Neural cell (in vitro differentiated cells): ENCODE measurements around the gene MCUR1. TPM values are rescaled to one million over a fixed set of nuclear protein-coding genes. Genes with fewer than 3 reads are reported as not detected.
"Not testable (repeated sequence)": the region's sequence is repeated elsewhere in the genome, so short reads cannot be mapped to it uniquely, and the experiment has no call there.

Source experiments
- H2AFZ ChIP-seq: fragments of 200-600, 300-800 bp; sonication (generic), shearing (Covaris generic); 2 replicates; pipeline ENCODE4 v1.6.0; 2014; ENCODE audit warnings: low read depth, mild to moderate bottlenecking, antibody characterized with exemption, low read length, moderate library complexity
- H3F3A ChIP-seq: fragments of 200-600 bp; shearing (Covaris generic); 2 replicates; pipeline ENCODE4 v1.6.1; 2016; ENCODE audit warnings: mild to moderate bottlenecking, moderate library complexity, mixed read lengths, antibody characterized with exemption, low read length; ENCODE audit not compliant: insufficient read depth, poor library complexity, severe bottlenecking
- H3K27ac ChIP-seq: fragments of 200-600, 300-800 bp; sonication (generic), shearing (Covaris generic); 2 replicates; pipeline ENCODE4 v1.5.1; 2014; ENCODE audit warnings: mild to moderate bottlenecking, low read length, moderate library complexity
- H3K27me3 ChIP-seq: fragments of 300-800, 200-600 bp; sonication (generic), shearing (Covaris generic); 2 replicates; pipeline ENCODE4 v1.6.0; 2014; ENCODE audit warnings: mild to moderate bottlenecking, low read depth, low read length, moderate library complexity; ENCODE audit not compliant: insufficient read depth
- H3K36me3 ChIP-seq: fragments of 300-800, 200-600 bp; sonication (generic), shearing (Covaris generic); 2 replicates; pipeline ENCODE4 v1.5.1; 2014; ENCODE audit warnings: mild to moderate bottlenecking, antibody characterized with exemption, low read length, moderate library complexity; ENCODE audit not compliant: insufficient read depth
- H3K4me2 ChIP-seq: fragments of 300-800, 200-600 bp; sonication (generic), shearing (Covaris generic); 2 replicates; pipeline ENCODE4 v1.6.0; 2014; ENCODE audit warnings: mild to moderate bottlenecking, low read length
- H3K4me3 ChIP-seq: fragments of 300-800, 200-600 bp; sonication (generic), shearing (Covaris generic); 2 replicates; pipeline ENCODE4 v1.5.1; 2014; ENCODE audit warnings: mild to moderate bottlenecking, low read length, moderate library complexity
- H3K79me2 ChIP-seq: fragments of 200-600 bp; shearing (Covaris generic); replicated peaks from 2 replicates; pipeline ENCODE4 v1.6.0; 2014; ENCODE audit warnings: mild to moderate bottlenecking, low read length, moderate library complexity; ENCODE audit not compliant: insufficient read depth
- H3K9ac ChIP-seq: fragments of 300-800, 200-600 bp; sonication (generic), shearing (Covaris generic); 2 replicates; pipeline ENCODE4 v1.6.1; 2016; ENCODE audit warnings: mild to moderate bottlenecking, low read length, mixed read lengths
- H3K9me2 ChIP-seq: fragments of 200-600 bp; shearing (Covaris generic); 2 replicates; pipeline ENCODE4 v1.6.1; 2016; ENCODE audit warnings: mild to moderate bottlenecking, low read length, mixed read lengths; ENCODE audit not compliant: insufficient read depth
- H3K9me3 ChIP-seq: fragments of 200-600, 300-800 bp; sonication (generic), shearing (Covaris generic); 2 replicates; pipeline ENCODE4 v1.6.1; 2016; ENCODE audit warnings: mild to moderate bottlenecking, mixed run types, low read length, moderate library complexity, mixed read lengths
- H4K20me1 ChIP-seq: fragments of 200-600 bp; shearing (Covaris generic); 2 replicates; pipeline ENCODE4 v1.6.1; 2016; ENCODE audit warnings: mild to moderate bottlenecking, mixed run types; ENCODE audit not compliant: insufficient read depth
- CTCF ChIP-seq: fragments of 450-650 bp; IDR thresholded peaks from 2 replicates; pipeline ENCODE4 v1.5.1; 2014; ENCODE audit warnings: antibody characterized with exemption, mild to moderate bottlenecking, moderate library complexity; ENCODE audit not compliant: poor library complexity, severe bottlenecking
- EP300 ChIP-seq: fragments of 450-650 bp; conservative IDR thresholded peaks from 2 replicates; pipeline ENCODE4 v1.6.1; 2014; ENCODE audit warnings: antibody characterized with exemption, mild to moderate bottlenecking, moderate library complexity; ENCODE audit not compliant: poor library complexity, severe bottlenecking
- EZH2 ChIP-seq: fragments of 200-600, 300-800 bp; shearing (Covaris generic), sonication (generic); IDR thresholded peaks from 2 replicates; pipeline ENCODE4 v1.6.1; 2014; ENCODE audit warnings: antibody characterized with exemption, low read length, borderline replicate concordance, mild to moderate bottlenecking; ENCODE audit not compliant: insufficient read depth, poor library complexity, severe bottlenecking
- MXI1 ChIP-seq: fragments of 450-650 bp; conservative IDR thresholded peaks from 2 replicates; pipeline ENCODE4 v1.6.1; 2014; ENCODE audit warnings: antibody characterized with exemption, mild to moderate bottlenecking; ENCODE audit not compliant: poor library complexity, severe bottlenecking
- POLR2AphosphoS5 ChIP-seq: IDR thresholded peaks from 2 replicates; pipeline ENCODE4 v1.6.1; 2012
- RAD21 ChIP-seq: fragments of 450-650 bp; conservative IDR thresholded peaks from 2 replicates; pipeline ENCODE4 v1.6.1; 2014; ENCODE audit warnings: antibody characterized with exemption, mild to moderate bottlenecking, moderate library complexity
- REST ChIP-seq: IDR thresholded peaks from 2 replicates; pipeline ENCODE4 v1.6.1; 2012; ENCODE audit warnings: borderline replicate concordance
- SMC3 ChIP-seq: fragments of 450-650 bp; conservative IDR thresholded peaks from 2 replicates; pipeline ENCODE4 v1.6.1; 2014; ENCODE audit warnings: antibody characterized with exemption, mild to moderate bottlenecking, moderate library complexity; ENCODE audit not compliant: poor library complexity
- TAF1 ChIP-seq: IDR thresholded peaks from 2 replicates; pipeline ENCODE4 v1.6.1; 2012; ENCODE audit warnings: low read depth
- polyA plus RNA-seq: library from polyadenylated mRNA; depleted of rRNA; stranded (reverse); fragments of >200 nt; gene quantifications from 2 replicates; pipeline ENCODE4 v1.2.3, GENCODE V29; 2014

Gene MCUR1
- polyA plus RNA-seq, 1 donor from 2014 or later: 10.0 TPM

- no peaks in the 10 kb centered on the region for H3K9me2 ChIP-seq
- no peak overlapping the region for H3K27ac ChIP-seq
- no peak overlapping the region for H2AFZ ChIP-seq
- no peaks in the 10 kb centered on the region for H3K36me3 ChIP-seq
- H3K27me3 ChIP-seq: no peaks in the 10 kb centered on the region
- H3K4me2 ChIP-seq: no peak overlapping the region
- H4K20me1 ChIP-seq: no peaks in the 10 kb centered on the region
- no peak overlapping the region for H3K9ac ChIP-seq
- H3K79me2 ChIP-seq: no peaks in the 10 kb centered on the region
- no peaks in the 10 kb centered on the region for H3F3A ChIP-seq
- TF ChIP-seq POLR2AphosphoS5: no peak
- no peak for TF ChIP-seq REST
- TF ChIP-seq EZH2: no peak
- no peak for TF ChIP-seq CTCF
- TF ChIP-seq SMC3: no peak
- H3K4me3 ChIP-seq: no peak overlapping the region
- peaks cover 3% of the 10 kb centered on the region for H3K9me3 ChIP-seq
Measured at GRCh38 chr6:13831615-13832014, 17.3 kb upstream of the MCUR1 start.

- Histone ChIP-seq H3K27ac (no peak overlapping the region), H3K4me2 (no peak overlapping the region), H3F3A (no peaks in the 10 kb centered on the region), H3K79me2 (no peaks in the 10 kb centered on the region), H4K20me1 (no peaks in the 10 kb centered on the region), H3K27me3 (no peaks in the 10 kb centered on the region), H3K9ac (no peak overlapping the region), H3K36me3 (no peaks in the 10 kb centered on the region), H3K4me3 (no peak overlapping the region), H2AFZ (no peak overlapping the region), H3K9me3 (peaks cover 3% of the 10 kb centered on the region), H3K9me2 (no peaks in the 10 kb centered on the region)
- no peak for TF ChIP-seq POLR2AphosphoS5
- TF ChIP-seq TAF1: no peak
- TF ChIP-seq CTCF: no peak
- TF ChIP-seq RAD21: no peak
- no peak for TF ChIP-seq MXI1
- TF ChIP-seq EZH2: no peak
- no peak for TF ChIP-seq REST
- TF ChIP-seq EP300: no peak
- TF ChIP-seq SMC3: no peak
Measured at GRCh38 chr6:13830803-13831202, 16.4 kb upstream of the MCUR1 start.

- not testable (repeated sequence) for H4K20me1 ChIP-seq, H3K9me2 ChIP-seq, H3K9ac ChIP-seq
Measured at GRCh38 chr6:13829419-13829818, 15.1 kb upstream of the MCUR1 start.

More at GRCh38 chr6:13829419-13829818, 15.1 kb upstream of the MCUR1 start:
- H3K9me3 ChIP-seq, H3K4me2 ChIP-seq, H2AFZ ChIP-seq, H3K27me3 ChIP-seq, H3K36me3 ChIP-seq, H3K79me2 ChIP-seq, H3K27ac ChIP-seq, H3F3A ChIP-seq, H3K4me3 ChIP-seq: not testable (repeated sequence)
